Transverse colon (tissue), 4 donors: ENCODE data around the gene SLC7A8. TPM values are rescaled to one million over a fixed set of nuclear protein-coding genes. Genes with fewer than 3 reads are reported as not detected.

Experiments used
- DNase-seq: peaks from one replicate; pipeline ENCODE4 v3.0.0-alpha.2; 2019
- H3K27ac ChIP-seq, 4 donors: fragments of 200-600 bp; sonication (generic); 2 replicates each; pipeline ENCODE4 v1.5.1; 2016 to 2018; ENCODE audit warnings: inconsistent platforms in 4 of 4
- H3K27me3 ChIP-seq: fragments of 200-600 bp; sonication (generic); 2 replicates; pipeline ENCODE4 v1.5.1; 2017; ENCODE audit warnings: inconsistent platforms
- H3K36me3 ChIP-seq, 4 donors: fragments of 200-600 bp; sonication (generic); 2 replicates each; pipeline ENCODE4 v1.5.1; 2017 to 2019; ENCODE audit warnings: inconsistent platforms in 4 of 4
- H3K4me1 ChIP-seq, 4 donors: fragments of 200-600 bp; sonication (generic); 2 replicates each; pipeline ENCODE4 v1.5.1; 2017 to 2020; ENCODE audit warnings: inconsistent platforms in 4 of 4
- H3K4me3 ChIP-seq, 4 donors: fragments of 200-600 bp; sonication (generic); 1 replicate in 1 of 4; 2 replicates in 3 of 4; pipeline versions ENCODE4 v1.5.1 to v1.6.1; 2017 to 2019; ENCODE audit warnings: inconsistent platforms in 4 of 4
- H3K9me3 ChIP-seq, 2 donors: fragments of 200-600 bp; sonication (generic); 2 replicates each; pipeline ENCODE4 v1.5.1; 2017 to 2019; ENCODE audit warnings: inconsistent platforms in 2 of 2
- CTCF ChIP-seq, 5 experiments: fragments of 200-600 bp in 3 of 5; fragments of 450-650 bp in 2 of 5; sonication (generic) in 3 of 5; IDR thresholded peaks; 1 replicate in 2 of 5; 2 replicates in 3 of 5; pipeline ENCODE4 v1.5.1; 2016 to 2017; ENCODE audit warnings: antibody characterized with exemption in 5 of 5, inconsistent platforms in 3 of 5, mild to moderate bottlenecking in 2 of 5, moderate library complexity in 1 of 5
- EP300 ChIP-seq: sonication (generic); formaldehyde crosslinking; IDR thresholded peaks from one replicate; pipeline ENCODE4 v1.6.1; 2017; ENCODE audit warnings: antibody characterized with exemption, low read depth
- POLR2A ChIP-seq: fragments of 450-650 bp; IDR thresholded peaks from one replicate; pipeline ENCODE4 v1.6.1; 2016; ENCODE audit warnings: antibody characterized with exemption, mild to moderate bottlenecking, moderate library complexity
- POLR2AphosphoS5 ChIP-seq, 3 donors: sonication (generic); formaldehyde crosslinking; IDR thresholded peaks; one replicate each; pipeline ENCODE4 v1.6.1; 2016; ENCODE audit warnings: antibody characterized with exemption in 3 of 3
- WGBS, 2 donors: methylation state at CpG; one replicate each; pipeline ENCODE4 v1.1.5; 2018; ENCODE audit warnings: low coverage in 1 of 2; 5-methylcytosine and 5-hydroxymethylcytosine counted together
- in situ Hi-C, 4 donors: fragments of 200-750 bp; cut with MboI; loops; one replicate each; pipeline versions ENCODE4 v1.15.0 to v1.15.1; 2017; ENCODE audit warnings: low sequenced_read_pairs in 3 of 4, low pct_ligation_motif_present in 1 of 4, low pct_unique_long_range_greater_than_20kb in 1 of 4
- intact Hi-C: fragments of 100-400 bp; cut with DNase I; formaldehyde crosslinking; loops from one replicate; pipeline ENCODE4 v1.15.1; 2023; ENCODE audit warnings: low total_unique reads
- total RNA-seq, 4 donors: library from RNA; depleted of rRNA; stranded (reverse); fragments of >200 nt; gene quantifications; one replicate each; pipeline ENCODE4 v1.1.0, GENCODE V29; 2016

The SLC7A8 gene
- total RNA-seq, 4 donors from 2014 or later: 5.2 to 29.1 (median 14.2) TPM

GRCh38 chr14:23139874-23140273 is 43.6 kb downstream of the SLC7A8 start:
- Histone ChIP-seq H3K27me3 (no peaks in the 10 kb centered on the region), H3K4me3 (no peak overlapping the region), H3K36me3 (no peaks in the 10 kb centered on the region), H3K27ac (peak overlapping the region in 2 of 4 donors; percentile 11 to 22), H3K9me3 (no peaks in the 10 kb centered on the region), H3K4me1 (peaks cover 0 to 7% (median 0%) of the 10 kb centered on the region in 4 donors)
- no peak for DNase-seq
- WGBS, 2 donors: 84 to 100% methylated on average over 1 to 2 of the region's 2 CpGs
- in situ Hi-C loops (no loop called here), intact Hi-C loops (no loop called here)
- TF ChIP-seq CTCF (IDR thresholded peaks at IDR 0.05) (no peak), EP300 (no peak), POLR2A (no peak), POLR2AphosphoS5 (IDR thresholded peaks at IDR 0.05) (no peak)

DNA sequence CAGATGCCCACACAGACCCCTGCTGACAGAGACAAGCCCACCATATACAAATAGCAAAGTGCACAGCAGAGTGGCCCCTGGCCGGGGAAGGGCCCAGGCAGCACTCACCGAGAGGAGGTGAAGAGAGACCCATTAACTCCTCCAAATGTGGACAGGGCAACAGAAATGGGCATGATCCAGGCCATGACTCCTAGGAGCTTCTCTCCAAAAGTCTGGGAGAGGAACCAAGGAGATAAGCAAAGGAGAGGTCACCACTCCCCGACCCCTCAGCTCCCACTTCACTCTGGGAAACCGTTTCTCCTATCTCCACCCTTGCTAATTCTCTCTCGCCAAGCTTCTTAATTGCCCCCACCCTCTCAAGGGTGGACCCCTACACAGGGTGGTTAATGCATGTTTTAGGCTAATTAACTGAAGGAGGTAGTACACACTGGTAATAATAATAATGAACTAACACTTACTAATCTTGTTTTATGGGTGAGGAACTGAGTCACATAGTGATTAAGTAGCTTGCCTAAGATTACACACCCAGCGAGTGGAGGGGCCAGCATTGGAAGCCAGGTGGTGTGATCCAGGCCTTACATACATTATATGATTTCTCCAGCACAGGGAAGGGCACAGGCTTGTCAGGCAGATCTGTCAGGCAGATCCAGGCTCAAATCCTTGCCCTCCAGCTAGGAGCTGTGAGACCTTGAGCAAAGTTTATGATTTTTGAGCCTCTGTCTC is 45.5 kb downstream of the SLC7A8 start:
- H3K27me3 ChIP-seq: no peaks in the 10 kb centered on the region
- H3K4me3 ChIP-seq: no peak overlapping the region
- no peaks in the 10 kb centered on the region for H3K36me3 ChIP-seq
- H3K4me1 ChIP-seq: peaks cover 0 to 7% (median 0%) of the 10 kb centered on the region in 4 donors
- no peak for DNase-seq
- in situ Hi-C loops: no loop called here
- H3K9me3 ChIP-seq: no peaks in the 10 kb centered on the region
- intact Hi-C loops: no loop called here
- H3K27ac ChIP-seq: no peak overlapping the region
- TF ChIP-seq POLR2AphosphoS5 (IDR thresholded peaks at IDR 0.05): no peak
- no peak for TF ChIP-seq POLR2A
- no peak for TF ChIP-seq EP300
- no peak for TF ChIP-seq CTCF (IDR thresholded peaks at IDR 0.05)
- 67 to 78% methylated on average over 2 to 6 of the region's 6 CpGs for WGBS, 2 donors

- TF ChIP-seq POLR2AphosphoS5 (IDR thresholded peaks at IDR 0.05): no peak
- no peak for TF ChIP-seq CTCF (IDR thresholded peaks at IDR 0.05)
- no peak for TF ChIP-seq POLR2A
- no peak for TF ChIP-seq EP300
- no peak overlapping the region for H3K4me3 ChIP-seq
- no peak overlapping the region for H3K27ac ChIP-seq
- intact Hi-C loops (no loop called here), in situ Hi-C loops (no loop called here)
- H3K9me3 ChIP-seq: no peaks in the 10 kb centered on the region
- H3K4me1 ChIP-seq: peaks cover 0 to 3% (median 0%) of the 10 kb centered on the region in 4 donors
- 89% methylated on average over 11 of the region's 11 CpGs; no CpG with 5 or more reads in 1 of the 2 donors for WGBS, 2 donors
- no peaks in the 10 kb centered on the region for H3K36me3 ChIP-seq
- no peak for DNase-seq
- H3K27me3 ChIP-seq: no peaks in the 10 kb centered on the region
Measured at GRCh38 chr14:23137192-23137812, 46.2 kb downstream of the SLC7A8 start.

- in situ Hi-C loops (no loop called here), intact Hi-C loops (no loop called here)
- H3K4me1 ChIP-seq: no peaks in the 10 kb centered on the region
Measured at GRCh38 chr14:23136566-23137133, 46.8 kb downstream of the SLC7A8 start.

More at GRCh38 chr14:23136566-23137133, 46.8 kb downstream of the SLC7A8 start:
- no peaks in the 10 kb centered on the region for H3K36me3 ChIP-seq
- 91% methylated on average over 16 of the region's 16 CpGs; no CpG with 5 or more reads in 1 of the 2 donors for WGBS, 2 donors
- no peaks in the 10 kb centered on the region for H3K9me3 ChIP-seq
- H3K27me3 ChIP-seq: no peaks in the 10 kb centered on the region
- no peak overlapping the region for H3K27ac ChIP-seq
- no peak overlapping the region for H3K4me3 ChIP-seq
- DNase-seq: no peak
- no peak for TF ChIP-seq POLR2AphosphoS5 (IDR thresholded peaks at IDR 0.05)
- TF ChIP-seq CTCF (IDR thresholded peaks at IDR 0.05): no peak
- no peak for TF ChIP-seq POLR2A
- TF ChIP-seq EP300: no peak
